ENCODE data around the gene BCAS1. TPM values are rescaled to one million over a fixed set of nuclear protein-coding genes. Genes with fewer than 3 reads are reported as not detected.
"Not testable (repeated sequence)": the region's sequence is repeated elsewhere in the genome, so short reads cannot be mapped to it uniquely, and the experiment has no call there.

The BCAS1 gene
- total RNA-seq, 1 experiment from 2014 or later, result 0.11 TPM

GRCh38 chr20:53937929-53938367, 132.4 kb downstream of the BCAS1 start:
- no peaks in the 10 kb centered on the region for H4K20me1 ChIP-seq (ENCODE audit: insufficient read depth, low read depth, low read length)
- H3K36me3 ChIP-seq (ENCODE audit: insufficient read depth, low read length), result no peaks in the 10 kb centered on the region
- no peak overlapping the region for H2AFZ ChIP-seq (ENCODE audit: low read length)

GRCh38 chr20:53937339-53937741, 133.1 kb downstream of the BCAS1 start:
- H3K9ac ChIP-seq (ENCODE audit: low read length), result no peak overlapping the region
- H3K27me3 ChIP-seq (ENCODE audit: low read length), result no peaks in the 10 kb centered on the region
- H3K4me2 ChIP-seq (ENCODE audit: low read depth, low read length, poor library complexity, severe bottlenecking), result no peak overlapping the region
- H3K36me3 ChIP-seq (ENCODE audit: insufficient read depth, low read length), result no peaks in the 10 kb centered on the region
- no peaks in the 10 kb centered on the region for H3K9me3 ChIP-seq (ENCODE audit: low read length)
- no peaks in the 10 kb centered on the region for H4K20me1 ChIP-seq (ENCODE audit: insufficient read depth, low read depth, low read length)
- no peak overlapping the region for H3K27ac ChIP-seq (ENCODE audit: low read length)
- H3K4me1 ChIP-seq (ENCODE audit: low read length), result peaks cover 25% of the 10 kb centered on the region
- no peak overlapping the region for H3K4me3 ChIP-seq (ENCODE audit: low read length)
- DNase-seq, result no peak
- H3K9me2 ChIP-seq (replicated peaks; ENCODE audit: insufficient read depth, low read length), result no peaks in the 10 kb centered on the region
- H3K79me2 ChIP-seq (ENCODE audit: low read length), result no peaks in the 10 kb centered on the region
- H2AFZ ChIP-seq (ENCODE audit: low read length), result no peak overlapping the region

More at GRCh38 chr20:53937929-53938367, 132.4 kb downstream of the BCAS1 start:
- no peaks in the 10 kb centered on the region for H3K79me2 ChIP-seq (ENCODE audit: low read length)
- DNase-seq, result no peak
- no peaks in the 10 kb centered on the region for H3K9me2 ChIP-seq (replicated peaks; ENCODE audit: insufficient read depth, low read length)
- H3K27me3 ChIP-seq (ENCODE audit: low read length), result no peaks in the 10 kb centered on the region
- no peak overlapping the region for H3K4me2 ChIP-seq (ENCODE audit: low read depth, low read length, poor library complexity, severe bottlenecking)
- H3K9me3 ChIP-seq (ENCODE audit: low read length), result no peaks in the 10 kb centered on the region
- H3K4me3 ChIP-seq (ENCODE audit: low read length), result no peak overlapping the region
- no peak overlapping the region for H3K9ac ChIP-seq (ENCODE audit: low read length)
- no peak overlapping the region for H3K27ac ChIP-seq (ENCODE audit: low read length)
- peaks cover 25% of the 10 kb centered on the region for H3K4me1 ChIP-seq (ENCODE audit: low read length)

- Histone ChIP-seq H3K4me2 (ENCODE audit: low read depth, low read length, poor library complexity, severe bottlenecking) (no peak overlapping the region), H3K27me3 (ENCODE audit: low read length) (no peaks in the 10 kb centered on the region), H4K20me1 (ENCODE audit: insufficient read depth, low read depth, low read length) (no peaks in the 10 kb centered on the region), H3K9ac (ENCODE audit: low read length) (no peak overlapping the region), H3K79me2 (ENCODE audit: low read length) (no peaks in the 10 kb centered on the region), H3K4me3 (ENCODE audit: low read length) (no peak overlapping the region), H3K27ac (ENCODE audit: low read length) (no peak overlapping the region), H3K4me1 (ENCODE audit: low read length) (peaks cover 18% of the 10 kb centered on the region), H3K9me3 (ENCODE audit: low read length) (no peaks in the 10 kb centered on the region), H2AFZ (ENCODE audit: low read length) (no peak overlapping the region), H3K36me3 (ENCODE audit: insufficient read depth, low read length) (no peaks in the 10 kb centered on the region), H3K9me2 (replicated peaks; ENCODE audit: insufficient read depth, low read length) (no peaks in the 10 kb centered on the region)
- DNase-seq, result no peak
Observed at GRCh38 chr20:53935344-53936084, 134.9 kb downstream of the BCAS1 start.

GRCh38 chr20:53934421-53935343, 135.7 kb downstream of the BCAS1 start:
- Histone ChIP-seq H3K9me3 (ENCODE audit: low read length) (no peaks in the 10 kb centered on the region), H2AFZ (ENCODE audit: low read length) (no peak overlapping the region), H3K4me2 (ENCODE audit: low read depth, low read length, poor library complexity, severe bottlenecking) (no peak overlapping the region), H3K9ac (ENCODE audit: low read length) (no peak overlapping the region), H4K20me1 (ENCODE audit: insufficient read depth, low read depth, low read length) (no peaks in the 10 kb centered on the region), H3K4me3 (ENCODE audit: low read length) (no peak overlapping the region), H3K27me3 (ENCODE audit: low read length) (no peaks in the 10 kb centered on the region), H3K36me3 (ENCODE audit: insufficient read depth, low read length) (no peaks in the 10 kb centered on the region), H3K9me2 (replicated peaks; ENCODE audit: insufficient read depth, low read length) (no peaks in the 10 kb centered on the region), H3K27ac (ENCODE audit: low read length) (no peak overlapping the region), H3K4me1 (ENCODE audit: low read length) (peaks cover 14% of the 10 kb centered on the region), H3K79me2 (ENCODE audit: low read length) (no peaks in the 10 kb centered on the region)
- DNase-seq, result peak; percentile 55

- no peak for DNase-seq
- Histone ChIP-seq H3K4me1 (ENCODE audit: low read length) (peaks cover 14% of the 10 kb centered on the region), H3K79me2 (ENCODE audit: low read length) (no peaks in the 10 kb centered on the region), H3K36me3 (ENCODE audit: insufficient read depth, low read length) (no peaks in the 10 kb centered on the region), H3K4me2 (ENCODE audit: low read depth, low read length, poor library complexity, severe bottlenecking) (no peak overlapping the region), H4K20me1 (ENCODE audit: insufficient read depth, low read depth, low read length) (no peaks in the 10 kb centered on the region), H2AFZ (ENCODE audit: low read length) (no peak overlapping the region), H3K4me3 (ENCODE audit: low read length) (no peak overlapping the region), H3K9me2 (replicated peaks; ENCODE audit: insufficient read depth, low read length) (no peaks in the 10 kb centered on the region), H3K27me3 (ENCODE audit: low read length) (no peaks in the 10 kb centered on the region), H3K9ac (ENCODE audit: low read length) (no peak overlapping the region), H3K27ac (ENCODE audit: low read length) (no peak overlapping the region), H3K9me3 (ENCODE audit: low read length) (no peaks in the 10 kb centered on the region)
Observed at GRCh38 chr20:53933232-53933846, 137.1 kb downstream of the BCAS1 start.

- not testable (repeated sequence) for H3K9me3 ChIP-seq (ENCODE audit: low read length)
Observed at GRCh38 chr20:53932655-53933192, 137.7 kb downstream of the BCAS1 start.

GRCh38 chr20:53931597-53931996, 138.8 kb downstream of the BCAS1 start:
- H3K4me3 ChIP-seq (ENCODE audit: low read length), result no peak overlapping the region
- H2AFZ ChIP-seq (ENCODE audit: low read length), result no peak overlapping the region
- H3K27ac ChIP-seq (ENCODE audit: low read length), result no peak overlapping the region
- H3K4me1 ChIP-seq (ENCODE audit: low read length), result peaks cover 19% of the 10 kb centered on the region
- H3K27me3 ChIP-seq (ENCODE audit: low read length), result no peaks in the 10 kb centered on the region
- H3K36me3 ChIP-seq (ENCODE audit: insufficient read depth, low read length), result no peaks in the 10 kb centered on the region
- H4K20me1 ChIP-seq (ENCODE audit: insufficient read depth, low read depth, low read length), result no peaks in the 10 kb centered on the region
- H3K9ac ChIP-seq (ENCODE audit: low read length), result no peak overlapping the region
- no peak for DNase-seq
- H3K9me3 ChIP-seq (ENCODE audit: low read length), result no peaks in the 10 kb centered on the region
- H3K9me2 ChIP-seq (replicated peaks; ENCODE audit: insufficient read depth, low read length), result no peaks in the 10 kb centered on the region
- H3K4me2 ChIP-seq (ENCODE audit: low read depth, low read length, poor library complexity, severe bottlenecking), result no peak overlapping the region
- H3K79me2 ChIP-seq (ENCODE audit: low read length), result no peaks in the 10 kb centered on the region

More at GRCh38 chr20:53932655-53933192, 137.7 kb downstream of the BCAS1 start:
- H3K4me1 ChIP-seq (ENCODE audit: low read length), result peaks cover 14% of the 10 kb centered on the region
- H3K4me3 ChIP-seq (ENCODE audit: low read length); H3K36me3 ChIP-seq (ENCODE audit: insufficient read depth, low read length); H3K27ac ChIP-seq (ENCODE audit: low read length); H3K4me2 ChIP-seq (ENCODE audit: low read depth, low read length, poor library complexity, severe bottlenecking); H3K9ac ChIP-seq (ENCODE audit: low read length); H4K20me1 ChIP-seq (ENCODE audit: insufficient read depth, low read depth, low read length); DNase-seq; H2AFZ ChIP-seq (ENCODE audit: low read length); H3K79me2 ChIP-seq (ENCODE audit: low read length); H3K27me3 ChIP-seq (ENCODE audit: low read length); H3K9me2 ChIP-seq (replicated peaks; ENCODE audit: insufficient read depth, low read length): not testable (repeated sequence)

All from Karpas-422 (cell line).